HG02798 (cell line): ENCODE data around the gene PER2.
"Not testable (repeated sequence)": the region's sequence is repeated elsewhere in the genome, so short reads cannot be mapped to it uniquely, and the experiment has no call there.

Source experiments
- ATAC-seq: cut with Tn5 transposase; IDR thresholded peaks from one replicate; pipeline ENCODE4 v1.9.1; 2021; ENCODE audit warnings: mild to moderate bottlenecking; ENCODE audit not compliant: unreplicated experiment, poor library complexity

PER2 gene

GRCh38 chr2:238313991-238314350 is 25.6 kb upstream of the PER2 start:
- ATAC-seq, result no peak

- ATAC-seq, result no peak
Measured at GRCh38 chr2:238313289-238313990, 25.0 kb upstream of the PER2 start.

GRCh38 chr2:238310721-238311120 is 22.3 kb upstream of the PER2 start:
- not testable (repeated sequence) for ATAC-seq

GRCh38 chr2:238308177-238308576 is 19.8 kb upstream of the PER2 start:
- no peak for ATAC-seq

- no peak for ATAC-seq
Measured at GRCh38 chr2:238306672-238306998, 18.2 kb upstream of the PER2 start.

- ATAC-seq, result no peak
Measured at GRCh38 chr2:238305965-238306671, 17.7 kb upstream of the PER2 start.

- no peak for ATAC-seq
Measured at GRCh38 chr2:238305092-238305862, 16.9 kb upstream of the PER2 start.

- ATAC-seq, result no peak
Measured at GRCh38 chr2:238304116-238304515, 15.7 kb upstream of the PER2 start.

GRCh38 chr2:238302751-238303150 is 14.3 kb upstream of the PER2 start:
- ATAC-seq, result no peak

- no peak for ATAC-seq
Measured at GRCh38 chr2:238302087-238302486, 13.7 kb upstream of the PER2 start.

- ATAC-seq, result no peak
Measured at GRCh38 chr2:238299803-238300202, 11.4 kb upstream of the PER2 start.

- no peak for ATAC-seq
Measured at GRCh38 chr2:238296638-238297457, 8.4 kb upstream of the PER2 start.

GRCh38 chr2:238295144-238296112 is 7.0 kb upstream of the PER2 start:
- ATAC-seq, result no peak

GRCh38 chr2:238294393-238295143 is 6.2 kb upstream of the PER2 start:
- no peak for ATAC-seq

GRCh38 chr2:238294046-238294392 is 5.6 kb upstream of the PER2 start:
- ATAC-seq, result no peak

- no peak for ATAC-seq
Measured at GRCh38 chr2:238291550-238292281, 3.3 kb upstream of the PER2 start.

- ATAC-seq, result no peak
Measured at GRCh38 chr2:238290715-238291549, 2.5 kb upstream of the PER2 start.
